Hair follicle dermal papilla cell (primary cell): ENCODE measurements around the gene OR1J2. TPM values are rescaled to one million over a fixed set of nuclear protein-coding genes. Genes with fewer than 3 reads are reported as not detected.

Experiments used
- total RNA-seq: library from RNA; depleted of rRNA; stranded (reverse); fragments of >200 nt; gene quantifications from 2 replicates; pipeline ENCODE4 v1.2.3, GENCODE V29; 2012

Gene OR1J2, protein sequence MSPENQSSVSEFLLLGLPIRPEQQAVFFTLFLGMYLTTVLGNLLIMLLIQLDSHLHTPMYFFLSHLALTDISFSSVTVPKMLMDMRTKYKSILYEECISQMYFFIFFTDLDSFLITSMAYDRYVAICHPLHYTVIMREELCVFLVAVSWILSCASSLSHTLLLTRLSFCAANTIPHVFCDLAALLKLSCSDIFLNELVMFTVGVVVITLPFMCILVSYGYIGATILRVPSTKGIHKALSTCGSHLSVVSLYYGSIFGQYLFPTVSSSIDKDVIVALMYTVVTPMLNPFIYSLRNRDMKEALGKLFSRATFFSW
- 0.24 and 0.32 TPM in 2 replicates for total RNA-seq

DNA sequence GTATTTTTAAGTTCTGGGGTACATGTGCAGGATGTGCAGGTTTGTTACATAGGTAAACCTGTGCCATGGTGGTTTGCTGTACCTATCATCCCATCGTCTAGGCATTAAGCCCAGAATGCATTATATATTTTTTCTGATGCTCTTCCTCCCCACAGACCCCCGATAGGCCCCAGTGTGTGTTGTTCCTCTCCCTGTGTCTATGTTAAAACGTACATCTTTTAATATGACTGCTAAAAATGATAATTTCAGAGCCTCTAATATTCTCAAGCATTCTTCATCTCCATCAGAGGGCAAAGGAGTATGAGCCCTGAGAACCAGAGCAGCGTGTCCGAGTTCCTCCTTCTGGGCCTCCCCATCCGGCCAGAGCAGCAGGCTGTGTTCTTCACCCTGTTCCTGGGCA is at the start of gene OR1J2:
Gene OR1J2, plus strand, starts transcription at position 301 of the 400 bp plus-strand sequence. Its CDS starts 0 bp downstream, at position 301.

DNA sequence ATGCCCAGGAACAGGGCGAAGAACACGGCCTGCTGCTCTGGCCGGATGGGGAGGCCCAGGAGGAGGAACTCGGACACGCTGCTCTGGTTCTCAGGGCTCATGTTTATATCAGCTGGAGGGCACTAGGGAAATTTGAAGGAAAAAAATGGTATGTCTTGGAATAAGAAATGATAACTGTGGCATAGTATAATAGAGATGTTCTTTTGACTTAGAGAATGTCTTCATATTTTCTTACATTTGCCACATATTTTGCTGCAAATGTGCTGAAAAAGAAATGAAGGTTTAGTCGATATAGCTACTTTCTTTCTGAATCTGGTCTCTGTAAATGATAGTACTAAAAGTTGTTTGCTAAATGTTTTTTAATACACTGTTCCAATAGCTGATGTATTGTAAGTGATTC is 32.8 kb upstream of the OR1J2 start, which contains the start of gene OR1J1:
Gene OR1J1, minus strand, starts transcription at position 101 of the 400 bp plus-strand sequence. Its CDS starts 0 bp downstream, at position 101.

DNA sequence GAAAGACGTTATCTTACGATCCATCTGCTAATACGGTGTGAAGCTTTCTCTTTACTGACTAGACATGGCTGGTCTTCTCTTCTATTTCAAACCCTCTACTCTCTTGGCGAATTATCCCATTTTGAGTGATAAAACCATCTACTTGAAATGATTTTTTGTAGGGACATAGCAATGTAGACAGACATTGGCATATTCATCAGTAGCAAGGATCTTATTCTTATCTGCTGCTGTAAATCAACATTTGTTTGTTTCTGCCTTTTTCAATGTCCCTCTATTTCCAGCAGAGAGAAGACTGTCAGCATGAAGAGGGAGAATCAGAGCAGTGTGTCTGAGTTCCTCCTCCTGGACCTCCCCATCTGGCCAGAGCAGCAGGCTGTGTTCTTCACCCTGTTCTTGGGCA is 8.2 kb downstream of the OR1J2 start, which contains the start of gene OR1J4:
Gene OR1J4, plus strand, starts transcription at position 301 of the 400 bp plus-strand sequence. Its CDS starts 0 bp downstream, at position 301.

DNA sequence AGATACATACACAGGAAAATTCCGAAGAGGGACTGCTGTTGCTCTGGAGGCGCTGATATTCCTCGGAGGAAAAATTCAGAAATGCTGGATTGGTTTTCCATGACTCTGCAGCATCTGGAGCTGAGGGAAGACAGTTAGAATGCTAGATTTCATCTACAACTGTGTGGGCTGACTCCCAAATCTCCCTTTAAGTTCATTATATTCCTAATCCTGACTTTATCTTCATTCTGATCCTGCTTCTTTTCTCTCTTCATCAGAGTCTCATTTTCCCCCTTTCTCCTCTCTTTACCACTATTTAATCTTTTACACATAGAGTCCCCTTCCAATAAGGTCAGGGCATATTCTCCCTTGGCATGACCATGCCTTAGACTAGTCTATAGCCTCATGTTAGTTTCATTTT is 16.6 kb downstream of the OR1J2 start, which contains the start of gene OR1N1:
Gene OR1N1, minus strand, starts transcription at position 101 of the 400 bp plus-strand sequence. Its CDS starts 0 bp downstream, at position 101.

DNA sequence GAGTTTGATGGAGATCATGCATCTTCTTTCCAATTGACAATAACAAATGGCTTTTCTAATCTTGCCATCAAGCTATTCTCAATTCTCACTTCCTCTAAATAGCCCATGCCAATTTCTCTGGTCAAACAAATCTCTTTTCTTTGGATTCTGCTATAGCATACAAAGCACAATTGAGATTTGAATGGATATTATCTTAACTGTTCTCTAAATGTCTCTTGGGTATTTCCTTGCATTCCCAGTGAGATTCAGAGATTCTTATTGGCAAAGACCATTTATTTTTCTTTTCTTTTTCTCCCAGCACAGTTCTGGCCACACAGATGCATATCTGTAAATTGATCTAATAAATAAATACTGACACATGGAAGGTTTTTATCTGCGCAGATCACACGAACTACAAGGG is 42.2 kb downstream of the OR1J2 start, which contains the start of gene OR1N2:
Gene OR1N2, plus strand, starts transcription at position 301 of the 400 bp plus-strand sequence. CDS start 100 bp downstream, outside the sequence.

Other genes with a start within 250 kb of the OR1J2 start
- gene RBM18, start 246.0 kb upstream of the OR1J2 start, total RNA-seq, result 10.0 and 11.4 TPM in 2 replicates
- gene MRRF, start 245.9 kb upstream of the OR1J2 start, total RNA-seq, result 30.3 and 36.4 TPM in 2 replicates
- 14.2 and 22.7 TPM in 2 replicates for gene PTGS1, start 139.8 kb upstream of the OR1J2 start, total RNA-seq
- not detected in 2 replicates for gene OR1J1, start 32.9 kb upstream of the OR1J2 start, total RNA-seq
- 0.49 TPM in 1 of 2 replicates, not detected in the other for gene OR1J4, start 8.3 kb downstream of the OR1J2 start, total RNA-seq
- gene OR1N1, start 16.5 kb downstream of the OR1J2 start, total RNA-seq, result not detected in 2 replicates
- not detected in 2 replicates for gene OR1N2, start 42.3 kb downstream of the OR1J2 start, total RNA-seq
- gene OR1L8, start 72.6 kb downstream of the OR1J2 start, total RNA-seq, result 0.36 TPM in 1 of 2 replicates, not detected in the other
- gene OR1Q1, start 103.9 kb downstream of the OR1J2 start, total RNA-seq, result 0.36 and 0.65 TPM in 2 replicates
- gene OR1B1, start 146.8 kb downstream of the OR1J2 start, total RNA-seq, result not detected in 2 replicates
- gene OR1L1, start 150.9 kb downstream of the OR1J2 start, total RNA-seq, result not detected in 2 replicates
- gene OR1L3, start 164.3 kb downstream of the OR1J2 start, total RNA-seq, result not detected in 2 replicates
- not detected in 2 replicates for gene OR1L4, start 213.2 kb downstream of the OR1J2 start, total RNA-seq
- not detected in 2 replicates for gene OR1L6, start 231.5 kb downstream of the OR1J2 start, total RNA-seq